Osteoblast (primary cell): ENCODE results near the gene CCNJL. TPM values are rescaled to one million over a fixed set of nuclear protein-coding genes. Genes with fewer than 3 reads are reported as not detected.

Source experiments
- DNase-seq: peaks from one replicate; pipeline ENCODE4 v3.0.0; 2011; ENCODE audit warnings: low spot score, mixed read lengths; ENCODE audit not compliant: insufficient read length; ENCODE audit errors: missing footprints
- H2AFZ ChIP-seq: 2 replicates; pipeline ENCODE4 v1.6.0; 2011; ENCODE audit warnings: mild to moderate bottlenecking, low read length
- H3K27ac ChIP-seq: 2 replicates; pipeline ENCODE4 v1.5.1; 2011; ENCODE audit warnings: mild to moderate bottlenecking, low read depth, low read length, moderate library complexity
- H3K27me3 ChIP-seq: 2 replicates; pipeline ENCODE4 v1.6.0; 2012; ENCODE audit warnings: mild to moderate bottlenecking, control low read depth, inconsistent platforms, low read length, moderate library complexity; ENCODE audit not compliant: insufficient read depth
- H3K36me3 ChIP-seq: 2 replicates; pipeline ENCODE4 v1.5.1; 2011; ENCODE audit warnings: mild to moderate bottlenecking, low read length, control low read depth, moderate library complexity; ENCODE audit not compliant: insufficient read depth
- H3K4me1 ChIP-seq: 2 replicates; pipeline ENCODE4 v1.5.1; 2011; ENCODE audit warnings: mild to moderate bottlenecking, low read length, control low read depth, moderate library complexity; ENCODE audit not compliant: insufficient read depth
- H3K4me2 ChIP-seq: 2 replicates; pipeline ENCODE4 v1.6.0; 2011; ENCODE audit warnings: mild to moderate bottlenecking, low read length; ENCODE audit not compliant: insufficient read depth
- H3K4me3 ChIP-seq: fragments of 200-600 bp; sonication (generic); 3 replicates; pipeline ENCODE4 v1.5.1; 2012; ENCODE audit warnings: mild to moderate bottlenecking, low read length, inconsistent platforms; ENCODE audit not compliant: insufficient read depth
- H3K79me2 ChIP-seq: 2 replicates; pipeline ENCODE4 v1.6.0; 2012; ENCODE audit warnings: mild to moderate bottlenecking, low read length, control low read depth, inconsistent platforms; ENCODE audit not compliant: insufficient read depth
- H3K9me3 ChIP-seq: 2 replicates; pipeline ENCODE4 v1.5.1; 2011; ENCODE audit warnings: low read depth, low read length, control low read depth
- H4K20me1 ChIP-seq: 2 replicates; pipeline ENCODE4 v1.6.0; 2012; ENCODE audit warnings: mild to moderate bottlenecking, low read length, control low read depth; ENCODE audit not compliant: insufficient read depth
- total RNA-seq: library from RNA; depleted of rRNA; stranded (reverse); fragments of >200 nt; gene quantifications from 2 replicates; pipeline ENCODE4 v1.2.3, GENCODE V29; 2012
- TF ChIP-seq, protein P1 (sequence below): IDR thresholded peaks from 2 replicates; pipeline ENCODE4 v1.5.1; 2011; ENCODE audit warnings: mild to moderate bottlenecking, low read depth, low read length, moderate library complexity; ENCODE audit errors: extremely low read depth

The CCNJL gene
- total RNA-seq, 1 donor: 1.1 TPM

DNA sequence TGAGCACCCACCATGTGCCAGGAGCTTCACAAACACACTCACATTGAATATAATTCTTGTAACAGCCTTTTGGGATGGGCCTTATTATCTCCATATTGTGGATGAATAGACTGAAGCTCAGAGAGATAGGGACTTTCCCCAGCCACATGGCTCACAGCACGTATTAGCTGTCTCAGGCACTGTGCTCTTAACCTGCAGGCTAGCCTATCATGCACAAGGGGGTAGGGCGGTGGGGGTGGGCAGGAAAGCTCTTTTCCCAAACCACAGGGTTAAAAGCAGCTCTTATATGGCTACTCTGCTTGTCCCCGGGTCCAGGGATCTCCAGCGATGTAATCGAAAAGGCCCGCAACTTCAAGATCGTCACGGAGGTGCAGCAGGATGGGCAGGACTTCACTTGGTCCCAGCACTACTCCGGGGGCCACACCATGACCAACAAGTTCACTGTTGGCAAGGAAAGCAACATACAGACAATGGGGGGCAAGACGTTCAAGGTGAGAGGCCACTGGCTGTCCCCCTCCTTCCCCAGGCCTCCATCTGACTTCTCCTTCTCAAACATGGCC, 80.5 kb downstream of the CCNJL start:
- H3K4me2 ChIP-seq: no peak overlapping the region
- DNase-seq: no peak
- H3K27me3 ChIP-seq: no peaks in the 10 kb centered on the region
- H3K79me2 ChIP-seq: no peaks in the 10 kb centered on the region
- no peaks in the 10 kb centered on the region for H3K4me1 ChIP-seq
- no peaks in the 10 kb centered on the region for H4K20me1 ChIP-seq
- H2AFZ ChIP-seq: no peak overlapping the region
- H3K4me3 ChIP-seq: no peak overlapping the region
- TF ChIP-seq, protein P1, sequence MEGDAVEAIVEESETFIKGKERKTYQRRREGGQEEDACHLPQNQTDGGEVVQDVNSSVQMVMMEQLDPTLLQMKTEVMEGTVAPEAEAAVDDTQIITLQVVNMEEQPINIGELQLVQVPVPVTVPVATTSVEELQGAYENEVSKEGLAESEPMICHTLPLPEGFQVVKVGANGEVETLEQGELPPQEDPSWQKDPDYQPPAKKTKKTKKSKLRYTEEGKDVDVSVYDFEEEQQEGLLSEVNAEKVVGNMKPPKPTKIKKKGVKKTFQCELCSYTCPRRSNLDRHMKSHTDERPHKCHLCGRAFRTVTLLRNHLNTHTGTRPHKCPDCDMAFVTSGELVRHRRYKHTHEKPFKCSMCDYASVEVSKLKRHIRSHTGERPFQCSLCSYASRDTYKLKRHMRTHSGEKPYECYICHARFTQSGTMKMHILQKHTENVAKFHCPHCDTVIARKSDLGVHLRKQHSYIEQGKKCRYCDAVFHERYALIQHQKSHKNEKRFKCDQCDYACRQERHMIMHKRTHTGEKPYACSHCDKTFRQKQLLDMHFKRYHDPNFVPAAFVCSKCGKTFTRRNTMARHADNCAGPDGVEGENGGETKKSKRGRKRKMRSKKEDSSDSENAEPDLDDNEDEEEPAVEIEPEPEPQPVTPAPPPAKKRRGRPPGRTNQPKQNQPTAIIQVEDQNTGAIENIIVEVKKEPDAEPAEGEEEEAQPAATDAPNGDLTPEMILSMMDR: no peak
- no peaks in the 10 kb centered on the region for H3K36me3 ChIP-seq
- no peak overlapping the region for H3K27ac ChIP-seq
- H3K9me3 ChIP-seq: no peaks in the 10 kb centered on the region

DNA sequence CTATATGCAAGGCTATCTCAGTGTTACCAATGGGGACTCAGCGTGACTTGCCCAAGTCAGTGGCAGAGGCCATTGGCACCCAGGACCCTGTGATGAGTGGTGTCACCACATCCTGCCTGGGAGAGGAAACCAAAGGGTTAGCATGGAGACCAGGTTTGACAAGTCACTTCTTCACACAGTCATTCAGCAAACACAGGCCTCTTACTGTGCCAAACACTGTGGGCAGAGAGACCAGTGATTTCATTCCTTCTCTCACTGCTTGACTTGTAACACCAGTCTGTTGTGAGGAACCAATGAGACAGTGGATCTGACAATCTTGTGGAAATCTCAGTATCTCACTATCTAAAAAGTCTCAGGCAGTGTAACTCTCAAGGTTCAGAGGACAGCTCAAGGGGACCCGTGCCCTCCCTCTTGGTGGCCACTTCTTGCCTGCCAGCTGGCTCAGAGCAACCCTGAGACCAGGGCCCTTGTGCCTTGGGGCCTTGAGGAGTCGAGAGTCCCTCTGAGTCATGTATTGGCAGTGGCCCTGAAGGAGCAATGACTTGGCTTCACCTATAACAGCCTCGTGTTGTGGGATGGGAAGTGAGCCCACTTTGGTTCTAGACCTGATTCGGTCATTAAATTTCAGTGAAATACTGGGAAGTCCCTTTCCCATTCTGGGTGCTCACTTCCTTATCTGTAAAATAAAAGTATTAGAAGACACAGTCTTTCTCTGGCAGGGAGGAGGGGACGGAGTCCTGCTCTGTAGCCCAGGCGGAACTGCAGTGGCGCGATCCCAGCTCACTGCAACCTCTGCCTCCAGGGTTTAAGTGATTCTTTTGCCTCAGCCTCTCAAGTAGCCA, 81.5 kb downstream of the CCNJL start:
- no peak overlapping the region for H3K4me3 ChIP-seq
- H4K20me1 ChIP-seq: no peaks in the 10 kb centered on the region
- H3K4me2 ChIP-seq: no peak overlapping the region
- H3K36me3 ChIP-seq: no peaks in the 10 kb centered on the region
- H3K27me3 ChIP-seq: no peaks in the 10 kb centered on the region
- no peaks in the 10 kb centered on the region for H3K79me2 ChIP-seq
- TF ChIP-seq, protein P1: no peak
- no peak overlapping the region for H3K27ac ChIP-seq
- DNase-seq: no peak
- H2AFZ ChIP-seq: peak overlapping the region; percentile 61
- H3K4me1 ChIP-seq: no peaks in the 10 kb centered on the region
- H3K9me3 ChIP-seq: no peaks in the 10 kb centered on the region

DNA sequence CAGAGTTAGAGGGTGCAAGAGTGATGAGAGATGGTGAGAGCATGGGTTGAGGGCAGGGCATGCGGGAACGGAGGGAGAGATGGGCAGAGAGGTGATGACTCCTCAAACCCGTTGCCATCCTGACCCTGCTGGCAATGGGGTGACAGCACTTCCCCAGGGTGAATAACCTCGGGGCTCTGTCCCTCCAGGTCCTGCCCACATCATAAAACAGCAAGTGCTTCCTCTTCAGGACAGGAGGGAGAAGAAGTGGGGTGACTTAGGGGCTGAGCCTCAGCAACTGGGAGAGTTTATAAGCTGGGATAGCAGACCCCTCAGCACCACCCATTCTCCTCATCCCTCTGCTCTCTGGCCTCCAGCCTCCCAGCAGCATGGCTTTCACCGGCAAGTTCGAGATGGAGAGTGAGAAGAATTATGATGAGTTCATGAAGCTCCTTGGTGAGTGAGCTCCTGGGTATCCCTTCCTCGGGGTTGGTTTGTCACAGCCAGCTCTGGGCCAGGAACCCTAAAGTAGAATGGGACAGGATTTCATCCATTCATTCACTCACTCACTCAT, 83.1 kb downstream of the CCNJL start, which contains the start of gene FABP6:
Gene FABP6 (plus strand): TSS at position 317 of the 553 bp plus-strand sequence. CDS start 52 bp downstream, at position 369.
- Histone ChIP-seq H3K27ac (no peak within 1 kb of the TSS), H3K36me3 (no peaks in the 10 kb centered on the region), H2AFZ (no peak within 1 kb of the TSS), H3K4me3 (no peak within 1 kb of the TSS), H3K4me1 (no peaks in the 10 kb centered on the region), H4K20me1 (no peaks in the 10 kb centered on the region), H3K27me3 (no peaks in the 10 kb centered on the region), H3K79me2 (no peaks in the 10 kb centered on the region), H3K4me2 (no peak within 1 kb of the TSS), H3K9me3 (no peaks in the 10 kb centered on the region)
- DNase-seq: no peak
- TF ChIP-seq, protein P1: no peak

DNA sequence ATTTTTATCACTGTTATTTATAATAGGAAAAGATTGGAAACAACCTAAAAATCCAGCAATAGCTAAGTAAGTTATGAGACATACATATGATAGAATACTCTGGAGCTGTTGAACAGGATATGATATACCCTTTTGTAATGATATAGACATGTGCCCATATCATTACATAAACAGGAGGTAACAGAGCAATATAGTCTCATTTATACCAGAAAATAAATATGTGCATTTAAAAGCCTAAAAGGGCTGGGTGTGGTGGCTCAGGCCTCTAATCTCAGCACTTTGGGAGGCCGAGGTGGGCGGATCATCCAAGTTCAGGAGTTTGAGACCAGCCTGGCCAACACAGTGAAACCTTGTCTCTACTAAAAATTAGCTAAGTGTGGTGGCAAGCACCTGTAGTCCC, 85.4 kb downstream of the CCNJL start:
- Histone ChIP-seq H3K27ac (no peak overlapping the region), H3K36me3 (no peaks in the 10 kb centered on the region), H3K79me2 (no peaks in the 10 kb centered on the region), H4K20me1 (no peaks in the 10 kb centered on the region), H3K4me1 (no peaks in the 10 kb centered on the region), H3K4me3 (no peak overlapping the region), H3K4me2 (no peak overlapping the region), H3K27me3 (no peaks in the 10 kb centered on the region), H2AFZ (no peak overlapping the region), H3K9me3 (no peaks in the 10 kb centered on the region)
- TF ChIP-seq, protein P1: no peak
- DNase-seq: no peak
